G401 (cell line): Measurements from ENCODE around the gene PEX5L. TPM values are rescaled to one million over a fixed set of nuclear protein-coding genes. Genes with fewer than 3 reads are reported as not detected.
"Not testable (repeated sequence)": the region's sequence is repeated elsewhere in the genome, so short reads cannot be mapped to it uniquely, and the experiment has no call there.

Experiments used
- DNase-seq: peaks from one replicate; pipeline ENCODE4 v3.0.0-alpha.2; 2015; ENCODE audit warnings: low spot score
- in situ Hi-C: cut with HindIII; loops from 2 replicates; pipeline ENCODE4 v1.10.0; 2016; ENCODE audit warnings: low sequenced_read_pairs, mixed read lengths
- total RNA-seq: library from RNA; depleted of rRNA; stranded (reverse); fragments of >200 nt; shearing (Covaris generic); gene quantifications from 2 replicates; pipeline ENCODE4 v1.2.3, GENCODE V29; 2014; rRNA removed

The PEX5L gene, protein sequence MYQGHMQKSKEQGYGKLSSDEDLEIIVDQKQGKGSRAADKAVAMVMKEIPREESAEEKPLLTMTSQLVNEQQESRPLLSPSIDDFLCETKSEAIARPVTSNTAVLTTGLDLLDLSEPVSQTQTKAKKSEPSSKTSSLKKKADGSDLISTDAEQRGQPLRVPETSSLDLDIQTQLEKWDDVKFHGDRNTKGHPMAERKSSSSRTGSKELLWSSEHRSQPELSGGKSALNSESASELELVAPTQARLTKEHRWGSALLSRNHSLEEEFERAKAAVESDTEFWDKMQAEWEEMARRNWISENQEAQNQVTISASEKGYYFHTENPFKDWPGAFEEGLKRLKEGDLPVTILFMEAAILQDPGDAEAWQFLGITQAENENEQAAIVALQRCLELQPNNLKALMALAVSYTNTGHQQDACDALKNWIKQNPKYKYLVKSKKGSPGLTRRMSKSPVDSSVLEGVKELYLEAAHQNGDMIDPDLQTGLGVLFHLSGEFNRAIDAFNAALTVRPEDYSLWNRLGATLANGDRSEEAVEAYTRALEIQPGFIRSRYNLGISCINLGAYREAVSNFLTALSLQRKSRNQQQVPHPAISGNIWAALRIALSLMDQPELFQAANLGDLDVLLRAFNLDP
- total RNA-seq: not detected in 2 replicates

DNA sequence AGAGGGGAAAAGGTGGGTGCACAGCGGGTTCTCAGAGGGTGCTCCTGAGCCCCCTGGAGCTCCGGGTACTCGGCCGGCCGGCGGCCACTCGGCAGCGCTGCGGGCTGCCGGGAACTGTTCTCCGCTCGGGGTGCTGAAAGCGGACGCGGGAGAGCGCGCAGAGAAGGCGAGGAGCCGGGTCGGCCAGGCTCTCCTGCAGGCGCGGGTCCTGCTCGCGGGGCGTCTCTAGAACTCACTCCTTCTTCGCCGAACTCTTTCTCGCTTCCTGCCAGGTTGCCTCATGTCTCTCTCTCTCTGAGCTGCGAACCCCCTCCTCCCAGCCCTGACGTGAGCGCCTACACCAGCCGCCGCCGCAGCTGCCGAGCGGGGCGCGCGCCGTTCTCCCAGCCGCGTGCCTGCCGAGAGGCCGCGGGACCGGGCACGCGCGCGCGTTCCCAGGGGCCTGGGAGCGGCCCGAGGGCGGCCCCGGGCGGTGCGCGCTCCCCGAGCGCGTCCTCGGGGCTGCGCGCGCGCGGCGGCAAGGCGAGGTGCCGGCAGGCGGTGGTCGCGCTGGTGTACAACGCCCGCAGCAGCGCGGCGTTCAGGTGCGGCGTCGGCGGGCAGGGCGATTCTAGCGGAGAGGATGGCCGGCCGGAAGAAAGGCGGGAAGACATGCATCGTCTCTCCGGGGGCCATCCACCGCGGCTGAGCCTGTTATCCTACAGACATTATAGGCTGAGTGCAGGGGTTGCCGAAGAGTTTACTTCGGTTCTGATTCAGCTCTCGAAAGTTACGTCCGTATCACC, at the start of gene PEX5L:
Gene PEX5L, minus strand, starts transcription at position 267 of the 785 bp plus-strand sequence. CDS start 338 bp downstream, outside the sequence.
- in situ Hi-C loops: no loop called here
- DNase-seq: peak; percentile 7

DNA sequence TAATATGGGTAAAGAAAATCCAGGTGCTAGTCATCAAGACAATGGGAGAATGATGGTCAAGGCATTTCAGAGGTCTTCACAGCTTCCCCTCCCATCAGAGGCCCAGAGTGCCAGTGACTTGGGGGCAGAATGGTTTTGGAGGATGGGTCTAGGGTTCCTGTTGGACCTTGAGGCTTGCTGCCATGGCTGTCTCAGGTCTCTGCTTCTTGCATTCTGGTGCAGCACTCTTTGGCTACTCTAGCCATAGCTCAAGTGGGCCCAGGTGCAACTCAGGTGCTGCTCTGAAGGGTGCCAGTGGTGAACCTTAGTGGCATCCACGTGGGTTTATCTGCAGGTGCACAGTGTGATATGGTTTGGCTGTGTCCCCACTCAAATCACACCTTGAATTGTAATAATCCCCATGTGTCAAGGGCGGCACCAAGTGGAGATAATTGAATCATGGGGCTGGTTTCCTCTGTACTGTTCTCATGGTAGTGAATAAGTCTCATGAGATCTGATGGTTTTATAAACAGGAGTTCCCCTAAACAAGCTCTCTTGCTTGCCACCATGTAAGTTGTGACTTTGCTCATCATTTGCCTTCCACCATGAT, 48.5 kb upstream of the PEX5L start:
- in situ Hi-C loops: no loop called here
- no peak for DNase-seq

DNA sequence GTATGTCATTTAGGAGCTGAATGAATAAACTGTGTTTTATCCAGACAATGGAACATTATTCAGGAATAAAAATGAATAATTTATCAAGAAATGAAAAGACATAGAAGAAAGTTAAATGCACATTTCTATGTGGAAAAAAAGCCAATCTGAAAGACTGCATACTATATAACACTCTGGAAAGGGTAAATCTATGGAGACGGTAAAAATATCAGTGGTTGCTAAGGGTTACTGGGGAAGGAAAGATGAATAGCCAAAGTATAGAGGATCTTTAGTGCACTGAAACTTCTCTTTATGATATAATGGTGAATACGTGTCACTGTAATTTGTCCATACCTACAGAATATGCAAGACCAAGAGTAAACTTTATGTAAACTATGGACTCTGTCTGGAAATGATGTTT, 46.0 kb upstream of the PEX5L start:
- in situ Hi-C loops: no loop called here
- no peak for DNase-seq

DNA sequence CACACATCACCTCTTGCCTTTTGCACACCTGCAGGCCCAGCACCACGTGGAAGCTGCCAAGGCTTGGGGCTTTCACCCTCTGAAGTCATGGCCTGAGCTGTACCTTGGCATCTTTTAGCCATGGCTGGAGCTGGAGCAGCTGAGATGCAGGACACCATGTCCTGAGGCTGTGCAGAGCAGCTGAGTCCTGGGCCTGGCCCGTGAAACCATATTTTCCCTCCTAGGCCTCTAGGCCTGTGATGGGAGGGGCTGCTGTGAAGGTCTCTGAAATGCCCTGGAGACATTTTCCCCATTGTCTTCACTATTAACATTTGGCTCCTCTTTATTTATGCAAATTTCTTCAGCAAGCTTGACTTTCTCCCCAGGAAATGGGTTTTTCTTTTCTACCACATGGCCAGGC, 41.9 kb upstream of the PEX5L start:
- in situ Hi-C loops: no loop called here
- DNase-seq: no peak

DNA sequence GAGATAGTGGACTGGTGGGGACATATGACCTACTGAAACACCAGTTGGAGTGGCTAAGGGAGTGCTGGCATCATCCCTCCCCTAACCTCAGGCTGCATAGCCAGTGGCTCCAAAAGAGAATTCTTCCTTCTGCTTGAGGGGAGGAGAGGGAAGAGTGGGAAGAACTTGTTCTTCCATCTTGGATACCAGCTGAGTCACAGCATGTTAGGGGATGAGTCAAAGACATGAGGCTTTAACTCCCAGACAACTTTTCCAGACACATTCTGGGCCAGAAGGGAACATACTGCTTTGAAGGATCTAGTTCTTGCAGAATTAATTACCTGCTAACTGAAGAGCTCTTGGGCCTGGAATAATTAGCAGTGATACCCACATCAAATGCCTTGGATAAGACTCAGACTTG, 36.8 kb upstream of the PEX5L start:
- no peak for DNase-seq
- in situ Hi-C loops: no loop called here

DNA sequence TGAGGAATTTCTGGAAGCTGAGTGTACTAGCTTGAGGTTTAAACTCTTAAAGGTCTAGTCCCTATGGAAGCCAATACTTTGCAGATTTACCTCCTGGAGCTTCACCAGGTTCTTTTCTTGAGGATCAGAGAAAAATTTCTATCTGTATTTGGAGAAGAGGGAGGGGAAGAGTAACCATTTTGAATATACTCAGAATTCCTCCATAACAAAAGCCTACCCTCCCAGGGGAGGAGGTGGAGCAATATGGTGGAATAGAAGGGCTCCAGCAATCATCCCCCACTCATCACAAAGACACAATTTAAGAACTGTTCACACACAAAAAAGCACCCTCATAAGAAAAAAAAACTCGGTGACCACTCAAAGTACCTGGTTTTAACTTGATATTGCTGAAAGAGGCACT, 36.0 kb upstream of the PEX5L start:
- DNase-seq: no peak
- in situ Hi-C loops: no loop called here

DNA sequence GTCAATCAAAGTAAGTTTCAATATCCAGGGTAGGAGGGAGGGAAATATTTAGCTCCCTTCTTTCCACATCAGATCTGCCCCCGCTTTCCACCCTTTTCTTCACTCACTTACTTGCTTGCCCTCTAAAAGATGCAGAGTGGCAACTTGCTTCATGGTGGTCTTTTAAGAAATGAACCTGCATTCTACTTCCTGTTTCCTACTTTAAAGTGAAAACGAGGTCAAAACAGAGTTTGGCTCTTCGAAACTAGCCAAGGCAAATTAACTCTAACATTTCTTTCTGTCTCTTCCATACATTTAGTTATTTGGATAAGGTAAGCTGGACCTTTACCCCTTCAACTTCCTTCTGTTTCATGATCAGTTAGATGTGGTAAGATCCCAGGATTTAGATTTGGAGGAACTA, 34.2 kb upstream of the PEX5L start:
- DNase-seq: no peak
- in situ Hi-C loops: no loop called here

DNA sequence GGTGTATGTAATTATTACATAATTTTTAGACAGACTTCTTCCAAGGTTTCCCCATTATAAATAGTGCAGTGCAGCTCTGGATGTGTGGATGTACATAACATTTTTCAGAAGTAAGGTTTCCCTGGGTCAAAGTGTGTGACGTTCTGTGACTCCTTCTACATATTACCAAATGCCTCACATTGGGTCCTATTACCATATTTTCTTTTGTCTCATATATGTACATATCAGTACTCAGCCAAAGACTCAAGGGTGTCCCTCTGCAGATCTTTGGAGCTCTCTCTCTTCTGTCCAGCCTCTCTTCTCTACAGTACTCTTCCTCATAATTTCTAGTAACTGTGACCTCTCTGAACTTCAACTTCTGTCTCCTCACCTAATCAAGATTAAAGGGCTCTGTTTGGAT, 31.3 kb upstream of the PEX5L start:
- in situ Hi-C loops: no loop called here
- DNase-seq: no peak

DNA sequence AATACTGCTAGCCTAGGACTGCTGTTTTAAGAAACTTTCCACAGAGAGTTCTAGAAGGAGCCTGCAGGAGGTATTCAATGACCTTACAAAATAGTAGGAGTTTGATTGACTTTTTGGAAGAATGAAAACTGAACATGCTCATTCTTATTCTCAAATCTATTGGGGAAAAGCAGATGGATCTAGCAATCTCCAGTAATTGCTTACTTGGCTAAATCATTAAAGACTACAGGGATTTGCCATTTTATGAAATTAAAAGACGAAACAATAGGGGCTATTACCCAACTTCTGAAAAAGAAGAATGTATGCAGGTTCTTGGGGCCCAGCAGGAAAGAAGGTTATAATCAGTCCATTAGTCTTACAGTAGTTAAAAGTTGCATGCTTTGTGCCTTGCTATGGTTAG, 29.9 kb upstream of the PEX5L start:
- in situ Hi-C loops: no loop called here
- DNase-seq: no peak

DNA sequence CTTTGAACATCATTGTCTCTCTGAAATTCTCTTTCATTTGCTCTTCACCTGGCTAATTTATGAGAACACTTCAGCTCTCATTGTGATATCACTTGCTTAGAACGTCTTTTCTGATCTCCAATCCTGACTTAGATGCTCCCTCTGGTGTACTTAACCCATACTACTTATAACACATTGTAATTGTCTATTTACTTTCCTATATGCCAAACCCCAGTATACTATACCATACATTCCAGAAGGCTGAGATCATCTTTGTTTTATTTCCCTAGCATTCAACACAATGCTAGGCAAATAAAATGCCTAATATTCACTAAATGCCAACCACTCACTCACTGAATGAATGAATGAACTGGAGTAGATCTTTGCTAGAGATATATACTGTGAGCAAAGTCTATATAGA, 27.0 kb upstream of the PEX5L start:
- no peak for DNase-seq
- in situ Hi-C loops: no loop called here

DNA sequence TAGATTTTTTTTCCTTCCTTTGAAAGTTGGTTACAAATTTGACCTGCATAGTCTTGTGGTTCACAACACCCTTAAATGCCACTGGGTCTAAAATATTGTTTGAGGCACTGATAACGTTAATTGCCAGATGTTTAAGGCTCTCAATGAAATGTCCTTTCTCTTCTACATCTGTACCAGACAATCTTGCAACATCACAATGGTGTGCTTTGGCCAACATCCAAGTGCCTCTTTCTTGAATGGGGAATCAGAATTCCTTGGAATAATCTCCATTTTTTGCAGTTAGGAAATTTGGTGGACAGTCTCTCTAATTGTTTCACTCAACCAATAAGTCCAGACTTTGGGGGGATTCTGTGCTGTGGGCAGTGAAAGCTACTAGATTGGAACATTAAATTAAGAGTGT, 26.0 kb upstream of the PEX5L start:
- in situ Hi-C loops: no loop called here
- DNase-seq: no peak

DNA sequence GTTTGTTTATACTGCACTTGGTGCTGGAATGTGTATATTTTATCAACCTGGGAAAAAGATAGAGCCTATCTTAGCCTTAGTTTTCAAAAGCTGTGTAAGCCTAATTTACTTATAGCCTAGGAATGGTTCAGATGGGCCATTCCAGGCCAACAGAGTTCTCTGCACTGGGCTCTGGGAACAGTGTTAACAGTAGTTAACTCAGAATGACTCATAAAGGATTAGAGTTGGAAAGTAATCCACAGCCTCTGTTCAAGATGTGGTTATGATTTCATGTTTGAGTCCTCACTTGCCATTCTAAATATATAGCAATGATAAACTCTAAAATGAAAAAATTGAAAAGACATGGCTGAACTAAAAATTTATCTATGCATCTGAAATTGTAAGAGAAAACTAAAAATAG, 22.6 kb upstream of the PEX5L start:
- in situ Hi-C loops: no loop called here
- DNase-seq: no peak

DNA sequence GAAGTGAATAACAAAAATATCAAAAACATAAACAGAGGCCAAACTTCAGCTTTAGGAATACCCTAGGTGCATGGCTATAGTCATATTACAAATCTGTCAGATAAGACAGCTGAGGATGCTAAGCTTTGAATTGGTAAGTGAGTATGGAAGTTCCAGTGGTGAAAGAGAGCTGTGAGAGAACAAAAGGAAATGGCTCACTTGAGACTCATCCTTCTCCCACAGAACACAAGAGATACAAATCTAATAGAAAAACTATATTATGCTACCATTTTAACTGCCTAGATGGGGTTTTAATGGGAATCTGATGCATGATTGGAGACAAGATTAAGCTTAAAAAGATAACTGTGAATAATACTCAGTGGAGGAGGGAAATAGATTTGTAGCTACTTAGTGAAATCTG, 21.5 kb upstream of the PEX5L start:
- in situ Hi-C loops: no loop called here
- no peak for DNase-seq

DNA sequence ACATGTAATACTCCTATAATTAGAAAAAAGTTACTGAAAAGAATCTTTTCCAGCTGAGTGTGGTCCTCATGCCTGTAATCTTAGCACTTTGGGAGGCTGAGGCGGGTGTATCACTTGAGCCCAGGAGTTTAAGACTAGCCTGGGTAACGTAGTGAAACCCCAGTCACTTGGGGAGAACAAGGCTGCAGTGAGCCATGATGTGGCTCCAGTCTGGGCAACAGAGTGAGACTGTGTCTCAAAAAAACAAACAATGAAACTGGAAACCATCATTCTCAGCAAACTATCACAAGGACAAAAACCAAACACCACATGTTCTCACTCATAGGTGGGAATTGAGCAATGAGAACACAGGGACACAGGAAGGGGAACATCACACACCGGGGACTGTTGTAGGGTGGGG, 18.9 kb upstream of the PEX5L start:
- DNase-seq, in situ Hi-C loops: not testable (repeated sequence)

DNA sequence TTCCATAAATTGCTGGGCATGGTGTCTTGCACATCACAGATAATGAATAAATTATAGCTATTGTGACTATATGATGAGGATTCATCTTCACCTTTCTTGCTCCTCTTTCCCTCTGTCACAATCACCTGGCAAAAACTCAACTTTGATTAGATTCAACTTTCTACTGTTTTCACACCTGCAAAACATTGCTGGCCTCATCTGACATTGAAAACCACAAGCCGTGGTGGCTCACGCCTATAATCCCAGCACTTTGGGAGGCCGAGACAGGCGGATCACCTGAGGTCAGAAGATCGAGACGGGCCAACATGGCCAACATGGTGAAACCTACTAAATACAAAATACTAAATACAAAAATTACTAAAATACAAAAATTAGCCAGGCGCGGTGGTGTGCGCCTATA, 12.7 kb upstream of the PEX5L start:
- in situ Hi-C loops: no loop called here
- DNase-seq: no peak

DNA sequence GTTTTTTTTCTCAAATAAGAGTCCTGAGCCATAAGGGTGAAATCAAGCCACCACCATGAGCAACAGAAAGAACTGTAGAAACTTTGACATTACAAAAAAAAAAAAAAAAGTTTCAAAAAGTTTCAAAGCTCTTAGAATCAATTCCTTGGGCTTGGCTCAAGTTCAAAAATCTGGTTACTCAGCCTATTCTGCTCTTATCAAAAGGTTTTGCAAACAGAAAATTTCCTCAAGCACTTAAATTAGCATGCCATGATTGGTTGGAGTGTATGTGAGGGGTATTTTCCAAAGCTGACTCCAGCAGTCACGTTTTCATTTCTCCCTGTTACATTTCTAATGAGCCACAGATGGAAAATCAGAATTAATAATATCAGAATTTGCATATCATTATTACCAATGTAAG, 12.1 kb upstream of the PEX5L start:
- in situ Hi-C loops: no loop called here
- no peak for DNase-seq

DNA sequence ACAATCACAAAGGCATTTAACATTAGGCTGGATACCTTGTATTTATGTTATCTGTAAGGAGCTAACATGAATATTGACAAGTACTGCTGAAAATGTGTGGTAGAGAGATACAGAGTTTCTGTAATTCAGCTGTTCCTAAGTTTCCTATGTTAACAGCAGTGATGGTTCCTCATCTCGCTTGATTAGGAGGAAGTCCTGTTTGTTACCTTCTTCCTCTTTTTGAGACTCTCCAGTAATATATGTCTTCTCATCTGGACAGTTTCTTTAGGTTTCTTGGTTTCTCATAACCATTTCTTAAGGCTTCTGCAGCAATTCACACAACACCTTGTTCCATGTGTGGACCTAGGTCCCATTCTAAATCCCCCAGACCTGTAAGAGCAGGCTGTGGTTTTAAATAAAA, 11.4 kb upstream of the PEX5L start:
- in situ Hi-C loops: no loop called here
- no peak for DNase-seq

DNA sequence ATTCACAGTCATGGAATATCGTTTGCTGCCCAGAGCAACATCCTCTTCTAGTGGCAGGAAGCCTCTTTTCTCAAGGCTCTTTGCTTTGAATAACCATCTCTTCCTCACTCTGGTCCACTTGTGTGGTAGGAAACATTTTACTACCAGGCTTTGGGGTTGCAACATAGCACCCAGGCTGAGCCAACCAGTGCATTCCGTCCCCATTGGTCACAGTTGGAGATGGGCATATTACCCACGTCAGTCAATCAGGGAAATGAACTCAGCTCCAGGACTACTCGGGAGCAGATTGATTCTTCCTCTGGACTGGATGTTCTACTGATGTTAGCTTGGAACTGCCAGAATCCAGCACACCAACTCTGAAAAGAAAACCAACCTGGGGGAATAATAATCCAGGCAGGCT, 4.2 kb upstream of the PEX5L start:
- in situ Hi-C loops: no loop called here
- DNase-seq: no peak

DNA sequence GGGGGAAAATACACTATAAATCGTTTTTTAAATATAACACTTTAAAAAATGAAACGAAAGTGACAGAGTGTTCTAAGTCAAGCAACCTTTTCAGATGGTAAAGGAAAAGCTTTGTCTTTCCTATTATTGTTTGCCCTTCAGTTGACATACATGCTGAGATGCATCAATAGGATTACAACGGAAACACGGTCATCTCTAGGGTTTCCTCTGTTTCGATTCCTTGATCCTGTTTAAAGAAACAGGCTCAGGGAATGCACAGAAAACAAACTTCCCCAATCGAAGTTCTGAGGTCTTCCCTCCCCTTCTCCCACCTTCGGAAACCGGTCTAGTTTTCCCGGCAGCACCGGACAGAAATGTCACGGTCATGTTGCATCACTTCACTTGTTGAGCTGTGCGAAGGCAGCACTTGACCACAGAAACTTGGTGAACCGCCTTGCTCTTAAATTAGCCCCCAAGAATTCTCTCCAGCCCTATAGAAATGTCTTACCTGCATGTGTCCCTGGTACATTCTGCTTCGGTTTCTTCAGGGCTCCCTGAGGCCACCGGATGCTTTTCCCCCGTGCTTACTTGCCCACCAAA, 556 bp downstream of the PEX5L start:
- no peak for DNase-seq
- in situ Hi-C loops: no loop called here

DNA sequence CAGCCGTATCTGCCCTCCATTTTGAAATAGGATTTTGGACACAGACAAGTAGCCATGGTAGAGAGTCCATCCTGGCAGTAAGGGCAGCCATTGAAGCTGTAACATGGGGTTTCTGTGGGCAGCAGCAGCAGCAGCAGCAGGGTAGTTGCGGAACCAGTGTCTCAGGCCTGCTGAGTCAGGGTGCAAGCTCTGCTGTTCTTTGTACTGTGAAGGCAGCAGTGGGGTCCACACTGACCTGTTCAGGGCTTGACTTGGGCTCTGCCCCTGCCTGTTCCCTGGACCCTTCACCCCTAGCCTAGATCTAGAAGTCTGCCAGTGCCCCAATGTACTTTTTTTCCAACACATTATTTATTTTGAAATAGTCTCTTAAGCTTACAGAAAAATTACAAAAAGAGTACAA, 9.7 kb downstream of the PEX5L start:
- no peak for DNase-seq
- in situ Hi-C loops: no loop called here
